IMR-90 (cell line): ENCODE results near the gene VWA8. TPM values are rescaled to one million over a fixed set of nuclear protein-coding genes. Genes with fewer than 3 reads are reported as not detected.
A peak's percentile ranks its signal among the peaks of the same experiment; 100 is the strongest.

ENCODE experiments used
- ATAC-seq: fragments of 200-7000 bp; cut with Tn5 transposase; 2 replicates; pipeline ENCODE4 v1.9.1; 2020; ENCODE audit warnings: low read depth, mild to moderate bottlenecking, moderate library complexity
- BruUV-seq: library from RNA; stranded (reverse); fragments of 400-500 nt; replicated peaks from 2 replicates; lab custom pipeline; 2021; lab: Mats Ljungman, UMichigan
- CTCF ChIA-PET: fragments of 300-600 bp; formaldehyde crosslinking; extraction: SDS; loops from one replicate; lab custom pipeline; 2021; ENCODE audit warnings: antibody characterized with exemption; lab: Yijun Ruan, JAX
- POLR2A ChIA-PET: fragments of 300-600 bp; sonication (Branson Sonifier 250); formaldehyde crosslinking; loops from one replicate; lab custom pipeline; 2022; ENCODE audit warnings: antibody characterized with exemption; ENCODE audit not compliant: unreplicated experiment; lab: Charles Lee
- DNase-seq: peaks from one replicate; pipeline ENCODE4 v3.0.0; 2013
- H2AFZ ChIP-seq: replicated peaks from 2 replicates; pipeline ENCODE3; 2013; ENCODE audit warnings: low read length, mild to moderate bottlenecking; ENCODE audit not compliant: poor library complexity
- H2AK5ac ChIP-seq: 2 replicates; pipeline ENCODE4 v1.6.1; 2013; ENCODE audit warnings: low read depth, low read length, inconsistent platforms
- H2AK9ac ChIP-seq: replicated peaks from 2 replicates; pipeline ENCODE3; 2013; ENCODE audit warnings: mild to moderate bottlenecking, low read depth, low read length, moderate library complexity; ENCODE audit not compliant: poor library complexity
- H2BK120ac ChIP-seq: 2 replicates; pipeline ENCODE4 v1.6.1; 2013; ENCODE audit warnings: low read depth, low read length, inconsistent platforms
- H2BK15ac ChIP-seq: 3 replicates; pipeline ENCODE4 v1.6.1; 2013; ENCODE audit warnings: low read depth, low read length, inconsistent platforms
- H2BK20ac ChIP-seq: 2 replicates; pipeline ENCODE4 v1.6.1; 2013; ENCODE audit warnings: low read depth, mild to moderate bottlenecking, inconsistent platforms, low read length, moderate library complexity
- H2BK5ac ChIP-seq: 2 replicates; pipeline ENCODE4 v1.6.1; 2013; ENCODE audit warnings: mild to moderate bottlenecking, low read depth, low read length, inconsistent platforms; ENCODE audit not compliant: poor library complexity, severe bottlenecking
- H3K14ac ChIP-seq: replicated peaks from 2 replicates; pipeline ENCODE4 v1.6.1; 2013; ENCODE audit warnings: low read depth, low read length, inconsistent platforms
- H3K18ac ChIP-seq: 2 replicates; pipeline ENCODE4 v1.6.1; 2013; ENCODE audit warnings: low read depth, low read length, control low read depth
- H3K23ac ChIP-seq: 2 replicates; pipeline ENCODE4 v1.6.1; 2013; ENCODE audit warnings: low read depth, low read length, inconsistent platforms
- H3K27ac ChIP-seq: 2 replicates; pipeline ENCODE4 v1.5.1; 2013; ENCODE audit warnings: mild to moderate bottlenecking, control low read depth, low read length; ENCODE audit not compliant: insufficient read depth
- H3K27me3 ChIP-seq: 2 replicates; pipeline ENCODE4 v1.6.1; 2013; ENCODE audit warnings: low read length; ENCODE audit not compliant: control insufficient read depth, insufficient read depth
- H3K36me3 ChIP-seq: 2 replicates; pipeline ENCODE4 v1.6.1; 2013; ENCODE audit warnings: low read length, mixed read lengths; ENCODE audit not compliant: control insufficient read depth, insufficient read depth
- H3K4ac ChIP-seq: 2 replicates; pipeline ENCODE4 v1.6.1; 2013; ENCODE audit warnings: low read depth, low read length, inconsistent platforms
- H3K4me1 ChIP-seq: 2 replicates; pipeline ENCODE4 v1.6.1; 2013; ENCODE audit warnings: low read length, mixed read lengths; ENCODE audit not compliant: control insufficient read depth, insufficient read depth
- H3K4me2 ChIP-seq: 2 replicates; pipeline ENCODE4 v1.6.1; 2013; ENCODE audit warnings: low read depth, mild to moderate bottlenecking, control low read depth, low read length, moderate library complexity
- H3K4me3 ChIP-seq: 2 replicates; pipeline ENCODE4 v1.5.1; 2013; ENCODE audit warnings: low read depth, mild to moderate bottlenecking, control low read depth, low read length, moderate library complexity; ENCODE audit not compliant: insufficient read depth
- H3K56ac ChIP-seq: 2 replicates; pipeline ENCODE4 v1.6.1; 2013; ENCODE audit warnings: low read length, inconsistent platforms; ENCODE audit not compliant: insufficient read depth; ENCODE audit errors: extremely low read depth
- H3K79me1 ChIP-seq, 2 experiments: 2 replicates each; pipeline ENCODE4 v1.6.1; 2013; ENCODE audit warnings: low read length in 2 of 2, inconsistent platforms in 1 of 2, low read depth in 1 of 2
- H3K9ac ChIP-seq: 2 replicates; pipeline ENCODE4 v1.6.1; 2013; ENCODE audit warnings: low read depth, low read length, control low read depth
- H3K9me1 ChIP-seq: 2 replicates; pipeline ENCODE4 v1.6.1; 2013; ENCODE audit warnings: low read length, inconsistent platforms; ENCODE audit not compliant: insufficient read depth
- H3K9me3 ChIP-seq: 2 replicates; pipeline ENCODE4 v1.6.1; 2013; ENCODE audit warnings: low read length; ENCODE audit not compliant: control insufficient read depth, insufficient read depth
- H4K20me1 ChIP-seq: 2 replicates; pipeline ENCODE4 v1.6.1; 2013; ENCODE audit warnings: low read length, inconsistent platforms; ENCODE audit not compliant: insufficient read depth
- H4K5ac ChIP-seq: 2 replicates; pipeline ENCODE4 v1.6.1; 2013; ENCODE audit warnings: mild to moderate bottlenecking, low read depth, low read length, control low read depth
- H4K8ac ChIP-seq, 2 experiments: 2 replicates each; pipeline ENCODE4 v1.6.1; 2013; ENCODE audit warnings: low read depth in 2 of 2, low read length in 2 of 2, control low read depth in 1 of 2, inconsistent platforms in 1 of 2
- H4K91ac ChIP-seq: 2 replicates; pipeline ENCODE4 v1.6.1; 2013; ENCODE audit warnings: low read depth, low read length, inconsistent platforms; ENCODE audit not compliant: insufficient read depth
- BHLHE40 ChIP-seq: fragments of 150-350 bp; IDR thresholded peaks from 2 replicates; pipeline ENCODE4 v1.6.1; 2016; ENCODE audit warnings: mild to moderate bottlenecking, low read depth, low read length
- CEBPB ChIP-seq: IDR thresholded peaks from 2 replicates; pipeline ENCODE4 v1.6.1; 2012; ENCODE audit warnings: low read depth, low read length, improper control_type of control experiment
- CHD1 ChIP-seq: IDR thresholded peaks from 2 replicates; pipeline ENCODE4 v1.6.1; 2012; ENCODE audit warnings: low read depth, low read length, improper control_type of control experiment
- CTCF ChIP-seq: conservative IDR thresholded peaks from 2 replicates; pipeline ENCODE4 v1.5.1; 2012; ENCODE audit warnings: mild to moderate bottlenecking, low read depth, low read length, improper control_type of control experiment
- ELK1 ChIP-seq: fragments of 150-350 bp; IDR thresholded peaks from 2 replicates; pipeline ENCODE4 v1.6.1; 2016; ENCODE audit warnings: low read depth, mild to moderate bottlenecking, low read length, moderate library complexity, borderline replicate concordance
- FOS ChIP-seq: fragments of 150-350 bp; IDR thresholded peaks from 2 replicates; pipeline ENCODE4 v1.6.1; 2016; ENCODE audit warnings: low read depth, low read length
- MAFK ChIP-seq: IDR thresholded peaks from 2 replicates; pipeline ENCODE4 v1.6.1; 2012; ENCODE audit warnings: low read depth, low read length, improper control_type of control experiment
- MAZ ChIP-seq: IDR thresholded peaks from 2 replicates; pipeline ENCODE4 v1.6.1; 2012; ENCODE audit warnings: low read depth, mild to moderate bottlenecking, low read length, improper control_type of control experiment, moderate library complexity, borderline replicate concordance
- MXI1 ChIP-seq: IDR thresholded peaks from 2 replicates; pipeline ENCODE4 v1.6.1; 2012; ENCODE audit warnings: low read depth, mild to moderate bottlenecking, low read length, moderate library complexity, borderline replicate concordance
- NFE2L2 ChIP-seq: fragments of 150-350 bp; IDR thresholded peaks from 2 replicates; pipeline ENCODE4 v1.6.1; 2016; ENCODE audit warnings: low read depth, mild to moderate bottlenecking, low read length
- RAD21 ChIP-seq: IDR thresholded peaks from 2 replicates; pipeline ENCODE4 v1.6.1; 2012; ENCODE audit warnings: low read length, improper control_type of control experiment
- RCOR1 ChIP-seq: IDR thresholded peaks from 2 replicates; pipeline ENCODE4 v1.6.1; 2012; ENCODE audit warnings: mild to moderate bottlenecking, low read length, improper control_type of control experiment; ENCODE audit not compliant: insufficient replicate concordance
- RFX5 ChIP-seq: IDR thresholded peaks from 2 replicates; pipeline ENCODE4 v1.8.0; 2012; ENCODE audit warnings: low read depth, mild to moderate bottlenecking, low read length, moderate library complexity
- SMC3 ChIP-seq: fragments of 150-350 bp; IDR thresholded peaks from 2 replicates; pipeline ENCODE4 v1.6.1; 2016; ENCODE audit warnings: low read depth, mild to moderate bottlenecking, antibody characterized with exemption, low read length, moderate library complexity
- WGBS, 2 experiments: methylation state at CpG; one replicate each; pipeline versions ENCODE4 v1.1.5 to v1.1.7; 2013; ENCODE audit warnings: missing lambda C conversion rate in 2 of 2; ENCODE audit not compliant: insufficient read length in 1 of 2; ENCODE audit errors: extremely low coverage in 2 of 2; 5-methylcytosine and 5-hydroxymethylcytosine counted together
- dilution Hi-C: fragments of 300-500 bp; cut with HindIII; formaldehyde crosslinking; loops from one replicate; pipeline ENCODE4 v1.14.3; 2018; ENCODE audit warnings: low sequenced_read_pairs; ENCODE audit not compliant: unreplicated experiment
- in situ Hi-C: fragments of 300-500 bp; cut with MboI; formaldehyde crosslinking; loops from 3 replicates; pipeline ENCODE4 v1.14.3; 2019; ENCODE audit warnings: low sequenced_read_pairs, inconsistent platforms, mixed read lengths
- intact Hi-C: fragments of 100-400 bp; cut with micrococcal nuclease; formaldehyde crosslinking; loops from 2 replicates; pipeline ENCODE4 v1.10.0; 2022
- polyA plus RNA-seq, 3 experiments: library from polyadenylated mRNA; depleted of rRNA; stranded (reverse); fragments of >200 nt; gene quantifications; 2 replicates each; pipeline ENCODE4 v1.2.3, GENCODE V29; 2012; ENCODE audit warnings: low replicate concordance in 1 of 3
- total RNA-seq: library from RNA; depleted of rRNA; stranded (reverse); fragments of >200 nt; gene quantifications from 2 replicates; pipeline ENCODE4 v1.2.3, GENCODE V29; 2012

VWA8 gene
- total and polyA plus RNA-seq, 2 of the 4 experiments (the other 2 are of a cell fraction): 5.9 to 18.3 TPM

GRCh38 chr13:41651413-41652058 lies 309.4 kb downstream of the VWA8 start:
- POLR2A ChIA-PET: interaction anchor here (0.7 kb wide), 1 partner anchor 192 kb away, joined by 3 read pairs; no protein-coding TSS in a partner anchor
- H3K14ac ChIP-seq: peak overlapping the region; percentile 74
- intact Hi-C loops (loop anchor here (1.0 kb wide), 3 partner anchors 193 to 266 kb away; no protein-coding TSS in a partner anchor), in situ Hi-C loops (loop anchor here (10.0 kb wide), 1 partner anchor 267 kb away; no protein-coding TSS in a partner anchor), dilution Hi-C loops (no loop called here)
- H3K23ac ChIP-seq: peak overlapping the region; percentile 70; the same call in 1 of the 2 replicates
- H3K79me1 ChIP-seq: no peaks in the 10 kb centered on the region
- H3K27me3 ChIP-seq: no peaks in the 10 kb centered on the region
- no peak overlapping the region for H2AFZ ChIP-seq
- no TSS peak for BruUV-seq
- peak overlapping the region; percentile 33 for H2BK5ac ChIP-seq
- H3K4me3 ChIP-seq: no peak overlapping the region
- no peak overlapping the region for H3K4me2 ChIP-seq
- H2BK15ac ChIP-seq: peak overlapping the region; percentile 99
- H3K4me1 ChIP-seq: peaks cover 12% of the 10 kb centered on the region
- no peaks in the 10 kb centered on the region for H4K20me1 ChIP-seq
- peak overlapping the region; percentile 99 for H3K18ac ChIP-seq
- H2AK5ac ChIP-seq: peak overlapping the region; percentile 99
- DNase-seq (no peak), ATAC-seq (no peak)
- peak overlapping the region; percentile 78 to 90 for H4K8ac ChIP-seq
- CTCF ChIA-PET: interaction anchor here (0.6 to 2.8 kb wide), 5 partner anchors 16 to 240 kb away, joined by 3 to 18 read pairs (median 3); no protein-coding TSS in a partner anchor
- peak overlapping the region; percentile 75 for H3K27ac ChIP-seq
- H2AK9ac ChIP-seq: no peak overlapping the region
- peak overlapping the region; percentile 88 for H2BK120ac ChIP-seq
- no CpG with 5 or more reads among the region's 1 CpG for WGBS, 2 experiments
- H2BK20ac ChIP-seq: peak overlapping the region; percentile 90
- H3K9ac ChIP-seq: no peak overlapping the region
- H4K91ac ChIP-seq: peak overlapping the region; percentile 92
- TF ChIP-seq MAZ (no peak), MXI1 (no peak), RCOR1 (no peak), RFX5 (no peak), CHD1 (no peak), ELK1 (no peak), FOS (no peak), BHLHE40 (no peak), CTCF (no peak), SMC3 (no peak), MAFK (no peak), CEBPB (no peak), NFE2L2 (no peak), RAD21 (no peak)
- no peaks in the 10 kb centered on the region for H3K9me3 ChIP-seq
- H3K4ac ChIP-seq: peak overlapping the region; percentile 91
- peak overlapping the region; percentile 100 for H4K5ac ChIP-seq
- H3K9me1 ChIP-seq: peaks cover 7% of the 10 kb centered on the region; the same call in 1 of the 2 replicates
- H3K36me3 ChIP-seq: no peaks in the 10 kb centered on the region; the same call in 1 of the 2 replicates
- H3K56ac ChIP-seq: no peak overlapping the region
